Sigmoid colon (tissue), 4 donors: ENCODE data around the gene EML6.

ENCODE experiments used
- EP300 ChIP-seq, 4 donors: sonication (generic); formaldehyde crosslinking; IDR thresholded peaks; one replicate each; pipeline ENCODE4 v1.6.1; 2017; ENCODE audit warnings: antibody characterized with exemption in 4 of 4
- POLR2AphosphoS5 ChIP-seq, 4 donors: sonication (generic); formaldehyde crosslinking; IDR thresholded peaks; one replicate each; pipeline ENCODE4 v1.6.1; 2017; ENCODE audit warnings: antibody characterized with exemption in 4 of 4

GRCh38 chr2:54722641-54723040 is 821 bp upstream of the EML6 start:
- TF ChIP-seq EP300 (IDR thresholded peaks at IDR 0.05): no peak
- TF ChIP-seq POLR2AphosphoS5 (IDR thresholded peaks at IDR 0.05): no peak
